ENCODE results near the gene PNPLA6.

DNA sequence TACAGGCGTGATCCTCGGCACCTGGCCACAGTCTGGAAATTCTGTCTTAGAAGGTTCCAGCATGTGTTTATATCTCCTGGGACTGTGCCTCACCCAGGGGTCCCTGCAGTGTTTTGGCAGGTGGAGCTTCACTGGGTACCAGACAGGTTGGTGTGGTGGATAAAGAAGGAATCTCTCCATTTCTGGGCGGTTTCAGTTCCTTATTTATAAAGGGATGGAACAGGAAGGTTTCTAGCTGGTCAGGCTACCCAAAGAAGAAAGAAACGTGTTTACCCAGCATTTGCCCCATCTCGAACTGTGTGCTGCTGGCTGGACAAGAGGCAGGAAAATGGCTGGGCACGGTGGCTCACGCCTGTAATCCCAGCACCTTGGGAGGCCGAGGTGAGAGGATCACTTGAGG is 9.8 kb downstream of the PNPLA6 start:
- TF ChIP-seq, protein P1, sequence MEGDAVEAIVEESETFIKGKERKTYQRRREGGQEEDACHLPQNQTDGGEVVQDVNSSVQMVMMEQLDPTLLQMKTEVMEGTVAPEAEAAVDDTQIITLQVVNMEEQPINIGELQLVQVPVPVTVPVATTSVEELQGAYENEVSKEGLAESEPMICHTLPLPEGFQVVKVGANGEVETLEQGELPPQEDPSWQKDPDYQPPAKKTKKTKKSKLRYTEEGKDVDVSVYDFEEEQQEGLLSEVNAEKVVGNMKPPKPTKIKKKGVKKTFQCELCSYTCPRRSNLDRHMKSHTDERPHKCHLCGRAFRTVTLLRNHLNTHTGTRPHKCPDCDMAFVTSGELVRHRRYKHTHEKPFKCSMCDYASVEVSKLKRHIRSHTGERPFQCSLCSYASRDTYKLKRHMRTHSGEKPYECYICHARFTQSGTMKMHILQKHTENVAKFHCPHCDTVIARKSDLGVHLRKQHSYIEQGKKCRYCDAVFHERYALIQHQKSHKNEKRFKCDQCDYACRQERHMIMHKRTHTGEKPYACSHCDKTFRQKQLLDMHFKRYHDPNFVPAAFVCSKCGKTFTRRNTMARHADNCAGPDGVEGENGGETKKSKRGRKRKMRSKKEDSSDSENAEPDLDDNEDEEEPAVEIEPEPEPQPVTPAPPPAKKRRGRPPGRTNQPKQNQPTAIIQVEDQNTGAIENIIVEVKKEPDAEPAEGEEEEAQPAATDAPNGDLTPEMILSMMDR (IDR thresholded peaks at IDR 0.05), result no peak
- TF ChIP-seq EZH2phosphoT487 (IDR thresholded peaks at IDR 0.05; ENCODE audit: borderline replicate concordance, low read depth) (no peak), ELF1 (IDR thresholded peaks at IDR 0.05) (no peak), RFX5 (IDR thresholded peaks at IDR 0.05; ENCODE audit: low read length) (no peak), RAD21 (IDR thresholded peaks at IDR 0.05; ENCODE audit: low read length) (no peak)
- TF ChIP-seq, protein P2, sequence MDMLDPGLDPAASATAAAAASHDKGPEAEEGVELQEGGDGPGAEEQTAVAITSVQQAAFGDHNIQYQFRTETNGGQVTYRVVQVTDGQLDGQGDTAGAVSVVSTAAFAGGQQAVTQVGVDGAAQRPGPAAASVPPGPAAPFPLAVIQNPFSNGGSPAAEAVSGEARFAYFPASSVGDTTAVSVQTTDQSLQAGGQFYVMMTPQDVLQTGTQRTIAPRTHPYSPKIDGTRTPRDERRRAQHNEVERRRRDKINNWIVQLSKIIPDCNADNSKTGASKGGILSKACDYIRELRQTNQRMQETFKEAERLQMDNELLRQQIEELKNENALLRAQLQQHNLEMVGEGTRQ (IDR thresholded peaks at IDR 0.05; ENCODE audit: borderline replicate concordance, low read depth, low read length), result no peak
